ENCODE data around the gene LARP4B.

- TF ChIP-seq CTCF (IDR thresholded peaks at IDR 0.05; ENCODE audit: low read depth, low read length) (no peak), EZH2phosphoT487 (IDR thresholded peaks at IDR 0.05; ENCODE audit: low read depth) (no peak)
Measured at GRCh38 chr10:976316-976715, 44.8 kb upstream of the LARP4B start.
